ENCODE results near the gene ELAVL2. TPM values are rescaled to one million over a fixed set of nuclear protein-coding genes. Genes with fewer than 3 reads are reported as not detected.

The ELAVL2 gene
- total and polyA plus RNA-seq, 9 of the 15 experiments (the other 6 are each of a cell fraction or from before 2014, with no cell fraction given) = not detected

DNA sequence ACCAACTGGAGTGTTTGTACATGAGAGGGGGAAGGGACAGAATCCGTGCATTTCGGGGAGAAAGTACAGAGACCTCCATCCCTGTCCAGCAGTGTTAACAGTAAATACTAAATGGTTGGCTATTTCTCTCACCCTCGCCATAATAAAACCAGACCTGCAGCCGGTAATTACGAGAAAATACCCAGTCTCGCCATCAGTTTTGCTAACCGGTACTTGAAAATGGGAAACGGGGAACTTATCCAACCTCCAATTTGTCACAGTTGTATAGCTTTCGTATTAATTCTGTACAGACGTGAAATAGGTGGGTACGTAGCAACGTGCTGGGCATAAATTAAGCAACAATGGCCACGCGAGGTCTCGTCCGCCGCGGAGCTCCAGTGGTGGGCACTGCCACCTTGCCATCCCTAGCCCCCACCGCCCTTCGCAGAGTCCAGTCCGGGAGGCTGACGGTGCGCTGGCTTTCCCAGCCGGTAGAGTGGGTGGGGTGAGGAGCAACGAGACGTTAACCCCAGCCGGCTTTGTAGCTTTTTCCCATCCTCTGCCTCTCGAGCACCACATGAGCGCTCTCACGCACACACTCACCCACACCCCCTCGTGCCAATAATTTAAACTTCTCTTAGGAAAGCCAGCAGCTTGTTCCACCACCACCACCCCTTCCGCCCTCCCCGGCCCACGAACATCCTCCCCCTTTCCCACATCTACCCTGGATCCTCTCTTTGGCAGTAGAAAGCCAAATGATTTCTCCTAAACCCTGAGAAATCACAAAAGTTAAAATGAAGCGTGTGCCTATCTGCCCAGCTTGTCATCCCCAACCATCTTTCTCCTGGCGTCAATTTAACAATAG is 1.8 kb downstream of the ELAVL2 start (continued):
- TF ChIP-seq ZFP30 (CRISPR knock-in tag; IDR thresholded peaks at IDR 0.05; ENCODE audit: borderline replicate concordance) (no peak), C11orf30 (IDR thresholded peaks at IDR 0.05; ENCODE audit: low read depth) (no peak), ARID2 (IDR thresholded peaks at IDR 0.05) (no peak), PKNOX1 (IDR thresholded peaks at IDR 0.05) (no peak), PCBP1 (IDR thresholded peaks at IDR 0.05; ENCODE audit: low read depth, low read length, poor library complexity, severe bottlenecking) (no peak), NR2C2 (CRISPR knock-in tag; IDR thresholded peaks at IDR 0.05) (no peak), NR2C2 (tag; IDR thresholded peaks at IDR 0.05) (no peak), FOS (IDR thresholded peaks at IDR 0.05; ENCODE audit: extremely low read depth, insufficient read length) (no peak), HLTF (IDR thresholded peaks at IDR 0.05) (no peak), KDM4B (IDR thresholded peaks at IDR 0.05; ENCODE audit: borderline replicate concordance in 2 of 2, low read depth in 1 of 2) (no peak)

- intact Hi-C loops (cut with micrococcal nuclease) (no loop called here), in situ Hi-C loops (cut with MboI) (no loop called here)
- Histone ChIP-seq H3K9ac (ENCODE audit: insufficient read depth in 1 of 2, low read depth in 2 of 2, low read length in 2 of 2) (no peak overlapping the region), H3K9me1 (ENCODE audit: control insufficient read depth, insufficient read depth, low read length) (no peaks in the 10 kb centered on the region), H3K4me3 (no peak overlapping the region), H3K36me3 (ENCODE audit: control insufficient read depth, insufficient read depth, low read length) (no peaks in the 10 kb centered on the region), H3K27ac (ENCODE audit: extremely low read depth, low read depth, low read length) (no peak overlapping the region), H3K27me3 (ENCODE audit: control insufficient read depth in 2 of 2, insufficient read depth in 2 of 2, low read length in 2 of 2) (no peaks in the 10 kb centered on the region), H4K20me1 (replicated peaks; ENCODE audit: control insufficient read depth, insufficient read depth, low read length) (no peaks in the 10 kb centered on the region), H3K4me2 (ENCODE audit: insufficient read depth, low read length) (no peak overlapping the region), H2AFZ (ENCODE audit: low read depth, low read length) (no peak overlapping the region), H3K9me3 (replicated peaks; ENCODE audit: control insufficient read depth, insufficient read depth, low read depth, low read length) (no peaks in the 10 kb centered on the region), H3K4me1 (replicated peaks in 1 of 2; ENCODE audit: control insufficient read depth in 2 of 2, insufficient read depth in 2 of 2, low read length in 2 of 2) (no peaks in the 10 kb centered on the region), H3K79me2 (ENCODE audit: control insufficient read depth, insufficient read depth, low read length) (no peaks in the 10 kb centered on the region)
- ChIA-PET CTCF (ENCODE audit: low intra/inter-chr PET ratio) (no interaction called here), POLR2A (no interaction called here)
- no peak for ATAC-seq
- BruUV-seq (replicated peaks) = no TSS peak
- no CpG with 5 or more reads among the region's 11 CpGs for WGBS (ENCODE audit: insufficient coverage, low coverage, missing lambda C conversion rate)
- FAIRE-seq = no peak
- no peak for DNase-seq (ENCODE audit: extremely low read depth in 1 of 4, low spot score in 3 of 4)
- TF ChIP-seq SLC30A9 (CRISPR knock-in tag; IDR thresholded peaks at IDR 0.05) (no peak), ZNF146 (CRISPR knock-in tag; IDR thresholded peaks at IDR 0.05; ENCODE audit: unreplicated experiment) (no peak), BACH1 (tag; IDR thresholded peaks at IDR 0.05) (no peak), E4F1 (CRISPR knock-in tag; IDR thresholded peaks at IDR 0.05; ENCODE audit: borderline replicate concordance) (no peak)
- TF ChIP-seq, protein P1, sequence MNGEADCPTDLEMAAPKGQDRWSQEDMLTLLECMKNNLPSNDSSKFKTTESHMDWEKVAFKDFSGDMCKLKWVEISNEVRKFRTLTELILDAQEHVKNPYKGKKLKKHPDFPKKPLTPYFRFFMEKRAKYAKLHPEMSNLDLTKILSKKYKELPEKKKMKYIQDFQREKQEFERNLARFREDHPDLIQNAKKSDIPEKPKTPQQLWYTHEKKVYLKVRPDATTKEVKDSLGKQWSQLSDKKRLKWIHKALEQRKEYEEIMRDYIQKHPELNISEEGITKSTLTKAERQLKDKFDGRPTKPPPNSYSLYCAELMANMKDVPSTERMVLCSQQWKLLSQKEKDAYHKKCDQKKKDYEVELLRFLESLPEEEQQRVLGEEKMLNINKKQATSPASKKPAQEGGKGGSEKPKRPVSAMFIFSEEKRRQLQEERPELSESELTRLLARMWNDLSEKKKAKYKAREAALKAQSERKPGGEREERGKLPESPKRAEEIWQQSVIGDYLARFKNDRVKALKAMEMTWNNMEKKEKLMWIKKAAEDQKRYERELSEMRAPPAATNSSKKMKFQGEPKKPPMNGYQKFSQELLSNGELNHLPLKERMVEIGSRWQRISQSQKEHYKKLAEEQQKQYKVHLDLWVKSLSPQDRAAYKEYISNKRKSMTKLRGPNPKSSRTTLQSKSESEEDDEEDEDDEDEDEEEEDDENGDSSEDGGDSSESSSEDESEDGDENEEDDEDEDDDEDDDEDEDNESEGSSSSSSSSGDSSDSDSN (IDR thresholded peaks at IDR 0.05; ENCODE audit: borderline replicate concordance in 1 of 2, low read depth in 2 of 2, low read length in 2 of 2) = no peak
Observed at GRCh38 chr9:23823269-23823668, 2.8 kb downstream of the ELAVL2 start.
